Inferior parietal cortex (tissue), 1 donor: Measurements from ENCODE around the gene ASH1L.
"Not testable (repeated sequence)": the region's sequence is repeated elsewhere in the genome, so short reads cannot be mapped to it uniquely, and the experiment has no call there.

Source experiments
- DNase-seq: peaks from one replicate; pipeline ENCODE4 v3.0.0-alpha.2; 2016; ENCODE audit errors: extremely low spot score

Gene ASH1L

DNA sequence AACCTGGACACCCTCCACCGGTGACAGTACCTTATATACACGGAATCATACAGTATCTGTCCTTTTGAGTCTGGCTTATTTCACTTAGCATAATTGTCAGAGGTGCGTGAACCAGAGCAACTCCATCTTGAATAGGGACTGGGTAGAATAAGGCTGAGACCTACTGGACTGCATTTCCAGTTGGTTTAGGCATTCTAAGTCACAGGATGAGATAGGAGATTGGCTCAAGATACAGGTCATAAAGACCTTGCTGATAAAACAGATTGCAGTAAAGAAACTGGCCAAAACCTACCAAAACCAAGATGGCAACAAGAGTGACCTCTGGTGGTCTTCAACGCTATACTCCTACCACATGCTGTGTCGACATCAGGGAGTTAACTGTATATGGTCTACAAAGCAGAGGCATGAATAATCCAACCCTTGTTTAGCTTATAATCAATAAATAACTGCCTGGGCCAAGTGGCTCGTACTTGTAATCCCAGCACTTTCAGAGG is 255.3 kb downstream of the ASH1L start:
- no peak for DNase-seq

DNA sequence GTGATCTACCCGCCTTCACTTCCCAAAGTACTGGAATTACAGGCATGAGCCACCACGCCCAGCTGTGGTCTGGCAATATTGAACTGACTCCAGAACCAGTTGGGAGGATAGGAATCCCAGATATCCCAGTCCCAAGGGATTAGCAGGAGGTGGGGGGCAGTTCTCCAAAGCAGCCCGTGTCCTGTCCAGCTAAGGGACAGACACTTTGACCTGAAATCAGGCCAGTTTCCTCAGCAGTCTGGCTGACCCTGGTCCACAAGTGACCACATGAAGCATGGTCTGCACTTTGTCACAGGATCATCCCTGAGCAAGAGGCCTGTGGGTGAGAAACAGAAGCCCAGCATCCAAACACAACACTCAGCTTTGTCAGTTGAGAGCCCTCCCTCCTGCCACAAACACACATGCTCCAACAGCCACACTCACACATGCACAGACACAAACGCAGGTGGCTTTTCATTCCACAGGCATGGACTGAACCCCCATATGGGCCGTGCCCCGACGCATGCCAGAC is 256.7 kb downstream of the ASH1L start:
- DNase-seq: no peak

DNA sequence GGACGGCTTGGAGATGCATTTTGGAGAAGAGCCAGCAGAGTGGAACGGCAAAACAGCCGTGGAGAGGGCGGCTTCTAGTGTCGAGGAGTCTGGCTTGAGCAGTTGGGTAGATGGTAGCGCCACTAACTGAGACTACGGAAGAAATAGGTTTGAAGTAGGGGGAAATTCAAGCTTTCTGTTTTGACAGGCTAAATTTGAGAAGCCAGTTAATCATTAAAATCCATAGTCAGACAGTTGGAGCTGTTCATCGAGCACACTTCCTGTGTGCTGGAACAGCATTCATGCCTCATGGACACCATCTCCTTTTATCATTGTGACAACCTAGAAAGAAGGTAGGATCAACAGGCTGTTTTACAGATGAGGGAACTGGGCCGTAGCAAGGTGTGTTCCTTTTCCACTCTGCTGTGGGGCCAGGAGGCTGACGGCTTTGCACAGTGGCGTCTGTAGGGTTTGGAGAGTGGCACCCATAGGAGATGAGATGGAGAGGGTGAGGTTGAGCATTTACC is 258.0 kb downstream of the ASH1L start:
- no peak for DNase-seq

DNA sequence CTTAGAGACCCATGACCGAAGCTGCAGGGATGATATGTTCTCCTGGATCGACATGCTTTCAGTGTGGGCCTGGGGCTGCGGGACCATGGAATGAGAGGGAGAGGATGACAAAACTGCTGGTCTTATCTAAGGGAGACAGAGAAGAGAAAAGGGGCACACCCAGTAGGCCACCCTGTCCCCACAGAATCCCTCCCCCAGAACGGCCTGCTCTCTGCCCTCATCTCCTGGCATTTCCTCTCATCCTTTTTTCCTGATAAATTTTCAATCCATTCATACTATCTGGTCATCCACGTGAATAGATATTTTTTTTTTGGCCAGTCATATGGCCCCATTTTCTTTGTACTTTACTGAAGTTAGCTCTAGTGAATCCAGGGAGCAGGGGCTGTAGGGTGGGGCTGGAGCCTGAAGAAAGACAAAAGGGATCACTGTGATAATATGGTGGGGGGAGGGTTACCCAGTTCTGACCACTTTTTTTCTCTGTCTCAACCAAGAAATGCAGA is 261.2 kb downstream of the ASH1L start, which contains the start of gene PKLR:
Gene PKLR, minus strand, starts transcription at position 97 of the 500 bp plus-strand sequence. Its CDS starts 43 bp downstream, at position 54.
- DNase-seq: no peak

DNA sequence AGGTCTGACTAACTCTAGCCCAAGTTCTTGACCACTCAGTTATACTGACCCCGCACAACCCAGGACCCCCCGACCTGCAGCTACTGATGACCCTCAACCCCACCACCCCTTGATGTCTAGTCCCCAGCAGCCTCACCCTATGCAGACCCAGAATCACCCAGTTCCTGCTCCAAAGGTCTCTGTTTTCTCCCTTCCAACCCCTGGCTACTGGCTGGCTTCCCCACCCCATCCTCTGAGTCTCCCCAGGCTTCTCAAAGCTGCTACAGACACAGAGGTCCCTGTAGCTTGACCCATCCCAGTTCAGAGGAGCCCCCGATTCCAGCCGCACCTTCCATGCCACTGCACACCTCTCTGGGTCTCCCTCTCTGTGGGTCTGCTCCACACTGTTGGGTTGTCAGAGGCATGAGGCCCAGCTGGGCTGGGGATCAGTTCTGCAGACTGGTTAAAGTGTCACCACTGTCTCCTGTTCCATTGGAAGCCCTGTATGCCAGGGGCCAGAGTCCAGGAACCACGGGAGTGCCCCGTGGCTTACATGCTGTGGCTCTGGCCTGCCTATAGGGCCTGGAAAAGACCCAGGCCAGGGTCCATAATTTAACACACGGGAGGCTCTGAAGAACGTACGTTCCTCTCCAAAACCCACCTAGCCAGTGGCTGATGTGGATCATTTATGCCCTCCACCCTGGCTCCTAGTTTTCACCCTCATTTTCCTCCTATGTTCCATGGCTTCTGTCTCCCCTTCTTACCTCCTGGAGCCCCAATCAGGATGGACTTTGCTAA is 261.9 kb downstream of the ASH1L start:
- no peak for DNase-seq

DNA sequence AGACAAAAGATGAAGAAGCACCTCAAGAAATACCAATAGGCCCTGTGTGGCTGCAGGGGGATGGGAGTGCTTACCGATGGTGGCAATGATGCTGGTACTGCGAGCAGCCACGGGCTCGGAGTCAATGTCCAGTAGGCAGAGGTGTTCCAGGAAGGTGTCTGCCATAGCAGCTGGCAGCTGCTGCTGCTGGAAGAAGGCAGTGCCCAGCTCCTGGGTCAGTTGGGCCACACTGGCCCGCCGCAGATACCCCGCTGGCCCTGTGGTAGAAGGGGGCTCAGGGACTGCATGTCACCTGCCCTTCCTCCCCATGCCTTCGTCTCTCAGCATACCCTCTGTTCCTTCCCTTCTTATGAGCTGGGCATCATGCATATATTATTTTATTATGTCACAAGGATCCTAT is 262.6 kb downstream of the ASH1L start:
- no peak for DNase-seq

DNA sequence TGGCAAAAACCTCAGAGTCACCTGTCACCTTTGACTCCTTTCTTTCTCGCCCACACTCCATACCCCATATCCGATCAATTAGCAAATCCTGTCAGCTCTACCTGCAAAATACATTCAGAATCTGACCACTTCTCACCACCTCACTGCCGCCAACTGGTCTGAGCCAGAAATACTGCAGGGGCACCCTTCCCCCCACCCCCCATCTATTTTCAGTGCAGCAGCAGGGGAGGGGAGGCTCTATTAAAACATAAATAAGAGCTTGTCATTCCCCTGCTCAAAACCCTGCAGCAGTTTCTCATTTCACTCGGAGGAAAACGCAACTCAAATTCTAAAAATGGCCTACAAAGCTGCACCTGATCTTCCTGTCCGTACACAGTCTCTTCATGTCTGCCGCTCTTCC is 265.2 kb downstream of the ASH1L start:
- no peak for DNase-seq

DNA sequence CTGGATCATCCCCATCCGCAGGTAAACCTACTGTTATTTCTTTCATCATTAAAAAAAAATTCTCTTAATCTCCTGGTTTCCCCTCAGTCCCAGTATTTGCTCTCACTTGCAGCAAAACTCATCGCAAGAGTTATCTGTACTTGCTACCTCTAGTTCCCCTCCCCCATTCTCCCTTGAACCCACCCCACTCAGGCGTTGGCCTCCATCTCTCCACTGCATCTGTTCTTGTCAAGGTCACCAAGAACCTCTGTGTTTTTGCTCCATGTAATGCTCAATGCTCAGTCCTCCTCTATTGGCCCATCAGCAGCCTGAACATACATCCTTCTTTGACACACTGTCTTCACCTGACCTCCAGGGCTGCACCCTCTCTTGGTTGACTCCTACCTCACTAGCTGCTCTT is 265.9 kb downstream of the ASH1L start:
- DNase-seq: no peak

DNA sequence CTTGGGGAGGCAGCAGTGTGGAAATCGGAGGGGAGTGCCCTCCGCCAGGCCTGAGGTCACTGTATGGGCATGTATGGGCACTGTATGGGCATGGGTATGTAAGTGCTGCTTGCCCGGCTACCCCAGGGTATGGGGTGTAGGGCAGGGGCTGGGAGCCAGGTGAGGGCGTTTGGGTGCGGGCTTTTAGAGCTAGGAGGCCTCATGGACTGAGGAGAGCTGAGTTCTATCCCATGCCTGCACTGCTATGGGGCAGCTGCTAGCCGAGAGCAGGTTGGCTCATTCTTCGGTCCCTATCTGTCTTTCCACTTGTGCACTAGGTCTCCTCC is 266.7 kb downstream of the ASH1L start:
- DNase-seq: no peak

DNA sequence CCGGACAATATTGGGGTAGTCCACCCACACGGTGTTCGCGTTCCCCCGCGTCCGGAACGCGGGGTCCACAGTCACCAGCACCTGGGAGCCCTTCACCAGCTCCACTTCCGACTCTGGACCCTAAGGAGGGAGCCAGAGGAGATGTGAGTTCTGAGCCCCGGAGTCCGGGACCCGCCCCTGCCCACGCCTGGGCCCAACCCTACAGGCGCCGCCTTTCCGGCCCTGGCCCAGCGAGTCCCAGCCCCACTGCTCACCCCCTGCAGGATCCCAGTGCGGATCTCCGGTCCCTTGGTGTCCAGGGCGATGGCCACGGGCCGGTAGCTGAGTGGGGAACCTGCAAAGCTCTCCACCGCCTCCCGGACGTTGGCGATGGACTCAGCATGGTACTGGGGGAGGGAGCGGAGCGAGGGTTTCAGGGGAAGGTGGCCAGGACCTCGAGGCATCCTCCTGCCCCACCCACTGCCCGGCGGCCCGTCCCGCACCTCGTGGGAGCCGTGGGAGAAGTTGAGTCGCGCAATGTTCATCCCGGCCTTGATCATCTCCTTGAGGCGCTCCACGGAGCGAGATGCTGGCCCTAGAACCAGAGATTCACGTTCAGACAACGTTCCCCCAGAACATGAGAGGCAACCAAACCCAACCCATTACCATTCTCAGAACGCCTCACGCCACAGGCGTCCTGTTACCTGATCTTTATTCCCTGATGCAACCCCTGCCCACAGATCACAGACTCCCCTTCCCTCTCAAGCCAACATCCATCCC is 267.2 kb downstream of the ASH1L start:
- no peak for DNase-seq

DNA sequence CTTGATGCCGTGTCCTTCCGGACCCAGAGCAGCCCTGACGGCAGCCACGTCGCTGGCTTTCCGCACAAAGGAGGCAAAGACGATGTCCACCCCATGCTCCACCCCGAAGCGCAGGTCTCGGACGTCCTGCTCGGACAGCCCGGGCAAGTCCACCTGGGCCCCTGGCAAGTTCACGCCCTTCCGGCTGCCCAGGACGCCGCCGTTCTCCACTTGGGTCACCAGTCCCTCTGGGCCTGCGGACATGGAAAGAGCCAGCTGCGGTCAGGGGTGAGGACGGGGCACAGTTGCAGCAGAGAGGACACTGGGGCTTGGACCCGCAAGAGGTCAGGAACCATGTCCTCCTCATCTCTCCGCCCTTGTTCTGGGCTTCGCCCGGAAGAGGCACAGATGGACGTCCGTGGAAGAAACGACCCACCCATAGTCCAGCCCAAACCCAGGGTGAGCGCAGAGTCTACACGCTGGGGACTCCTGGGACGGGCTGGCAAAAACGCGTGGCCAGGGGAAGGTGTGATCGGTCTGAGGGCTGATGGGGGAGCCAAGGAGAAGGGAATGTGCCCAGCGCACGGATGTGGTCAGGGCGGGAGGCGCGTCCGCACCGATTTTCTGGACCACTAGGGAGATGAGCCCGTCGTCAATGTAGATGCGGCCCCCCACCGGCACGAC is 268.0 kb downstream of the ASH1L start:
- no peak for DNase-seq

DNA sequence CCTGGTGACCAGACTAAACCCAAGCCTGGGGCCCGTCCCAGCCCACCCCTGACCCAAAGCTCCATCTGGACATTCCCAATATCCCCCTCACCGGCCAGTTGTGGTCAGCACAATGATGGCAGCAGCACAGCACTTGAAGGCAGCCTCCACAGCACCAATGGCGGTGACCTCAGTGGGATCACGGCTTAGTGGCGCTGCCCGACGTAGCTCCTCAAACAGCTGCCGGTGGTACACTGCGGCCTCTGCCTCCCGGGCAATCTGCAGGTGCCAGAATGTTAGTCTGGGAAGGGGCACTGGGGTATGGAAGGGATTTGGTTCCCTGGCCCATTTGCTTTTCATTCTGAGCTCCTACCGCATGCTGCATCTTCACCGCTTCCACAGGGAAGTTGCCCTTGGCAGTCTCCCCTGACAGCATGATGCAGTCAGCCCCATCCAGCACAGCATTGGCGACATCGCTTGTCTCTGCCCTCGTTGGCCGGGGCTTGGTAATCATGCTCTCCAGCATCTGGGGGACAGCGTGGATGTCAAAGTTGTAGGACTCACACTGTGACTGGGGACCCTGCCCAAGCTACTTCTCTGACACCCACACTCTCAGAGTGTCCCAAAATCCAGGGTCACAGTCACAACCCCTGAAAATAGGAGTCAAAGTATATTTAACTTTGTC is 269.4 kb downstream of the ASH1L start:
- no peak for DNase-seq

DNA sequence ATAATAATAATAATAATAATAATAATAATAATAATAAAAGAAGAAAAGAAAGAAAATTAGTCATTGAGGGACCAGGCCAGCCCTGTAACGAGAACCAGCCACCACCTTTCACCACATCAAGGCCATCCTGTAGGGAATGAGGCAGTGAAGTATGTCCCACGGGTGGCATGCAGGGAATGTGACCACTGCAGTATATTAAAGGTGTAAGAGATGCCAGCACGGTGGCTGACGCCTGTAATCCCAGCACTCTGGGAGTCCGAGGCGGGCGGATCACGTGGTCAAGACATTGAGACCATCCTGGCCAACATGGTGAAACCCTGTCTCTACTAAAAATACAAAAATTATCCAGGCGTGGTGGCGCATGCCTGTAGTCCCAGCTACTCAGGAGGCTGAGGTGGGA is 271.6 kb downstream of the ASH1L start:
- not testable (repeated sequence) for DNase-seq

DNA sequence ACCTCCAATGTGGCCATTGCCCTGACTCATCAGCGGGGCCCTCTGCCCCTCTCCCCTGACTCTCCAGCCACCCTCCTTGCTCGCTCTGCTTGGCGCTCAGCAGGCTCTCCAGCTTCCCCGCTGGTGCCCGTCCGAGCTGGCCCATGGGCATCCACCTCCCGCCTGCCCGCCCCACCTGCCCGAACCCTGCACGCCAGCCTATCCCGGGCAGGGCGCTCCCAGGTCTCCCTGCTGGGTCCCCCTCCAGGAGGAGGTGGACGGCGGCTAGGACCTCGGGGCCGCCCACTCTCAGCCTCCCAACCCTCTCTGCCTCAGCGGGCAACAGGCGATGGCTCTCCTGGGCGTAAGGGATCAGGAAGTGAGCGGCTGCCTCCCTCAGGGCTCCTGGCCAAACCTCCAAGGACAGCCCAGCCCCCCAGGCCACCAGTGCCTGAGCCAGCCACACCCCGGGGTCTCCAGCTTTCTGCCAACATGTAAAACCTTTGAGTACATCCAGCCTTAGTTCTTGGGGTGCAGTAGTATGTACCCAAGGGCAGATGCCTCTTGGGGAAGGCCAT is 274.5 kb downstream of the ASH1L start:
- no peak for DNase-seq

DNA sequence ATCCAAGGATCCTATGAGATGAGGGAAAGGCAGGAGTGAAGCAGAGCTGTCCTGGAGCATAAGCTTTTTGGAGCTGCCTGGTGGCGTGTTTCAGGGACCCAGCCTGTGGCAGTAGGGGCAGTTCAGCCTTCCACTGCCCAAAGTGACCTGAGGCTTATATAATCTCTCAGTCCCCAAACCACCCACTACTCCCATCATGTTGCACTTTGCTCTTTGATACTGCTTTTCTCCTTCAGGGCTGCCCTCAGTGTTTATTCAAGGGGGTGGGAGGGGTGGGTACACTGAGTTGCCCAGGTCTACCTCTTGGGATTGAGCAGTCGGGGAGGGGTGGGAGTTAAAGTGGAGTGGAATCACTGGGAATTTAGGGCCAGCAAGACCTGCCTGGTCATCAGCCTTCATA is 276.1 kb downstream of the ASH1L start:
- no peak for DNase-seq

DNA sequence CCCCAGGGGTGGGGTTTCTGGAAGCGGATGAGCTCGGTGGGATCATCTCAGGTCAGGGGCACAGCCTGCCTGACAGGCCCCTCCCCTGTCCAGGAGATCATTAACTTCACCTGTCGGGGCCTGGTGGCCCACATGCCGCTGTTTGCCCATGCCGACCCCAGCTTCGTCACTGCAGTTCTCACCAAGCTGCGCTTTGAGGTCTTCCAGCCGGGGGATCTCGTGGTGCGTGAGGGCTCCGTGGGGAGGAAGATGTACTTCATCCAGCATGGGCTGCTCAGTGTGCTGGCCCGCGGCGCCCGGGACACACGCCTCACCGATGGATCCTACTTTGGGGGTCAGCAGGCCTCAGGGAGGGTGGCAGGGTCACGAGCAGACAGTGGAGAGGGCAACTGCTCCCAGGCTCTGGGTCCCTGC is 277.0 kb downstream of the ASH1L start:
- no peak for DNase-seq
